ENCODE results near the gene PRPF18.

Gene PRPF18

GRCh38 chr10:13634207-13634606 is 47.4 kb downstream of the PRPF18 start:
- TF ChIP-seq CTCF (conservative IDR thresholded peaks at IDR 0.05; ENCODE audit: control insufficient read depth, insufficient read depth, low read depth, low read length) = no peak
- peak; percentile 49 for DNase-seq (ENCODE audit: low read depth)
- no peak overlapping the region for H3K4me3 ChIP-seq (ENCODE audit: control insufficient read depth, low read depth, low read length)

- peak; percentile 21 for DNase-seq (ENCODE audit: low read depth)
- no peak overlapping the region for H3K4me3 ChIP-seq (ENCODE audit: control insufficient read depth, low read depth, low read length)
- TF ChIP-seq CTCF (conservative IDR thresholded peaks at IDR 0.05; ENCODE audit: control insufficient read depth, insufficient read depth, low read depth, low read length) = no peak
These were observed 50.0 kb downstream of the PRPF18 start for GRCh38 chr10:13636776-13637175.

- no peak for TF ChIP-seq CTCF (conservative IDR thresholded peaks at IDR 0.05; ENCODE audit: control insufficient read depth, insufficient read depth, low read depth, low read length)
- DNase-seq (ENCODE audit: low read depth) = no peak
- H3K4me3 ChIP-seq (ENCODE audit: control insufficient read depth, low read depth, low read length) = no peak overlapping the region
These were observed 50.6 kb downstream of the PRPF18 start for GRCh38 chr10:13637303-13637856.

GRCh38 chr10:13637894-13638293 is 51.1 kb downstream of the PRPF18 start:
- no peak for TF ChIP-seq CTCF (conservative IDR thresholded peaks at IDR 0.05; ENCODE audit: control insufficient read depth, insufficient read depth, low read depth, low read length)
- DNase-seq (ENCODE audit: low read depth) = no peak
- no peak overlapping the region for H3K4me3 ChIP-seq (ENCODE audit: control insufficient read depth, low read depth, low read length)

- no peak overlapping the region for H3K4me3 ChIP-seq (ENCODE audit: control insufficient read depth, low read depth, low read length)
- DNase-seq (ENCODE audit: low read depth) = no peak
- no peak for TF ChIP-seq CTCF (conservative IDR thresholded peaks at IDR 0.05; ENCODE audit: control insufficient read depth, insufficient read depth, low read depth, low read length)
These were observed 55.5 kb downstream of the PRPF18 start for GRCh38 chr10:13642293-13642692.

GRCh38 chr10:13643016-13643415 is 56.3 kb downstream of the PRPF18 start:
- no peak for TF ChIP-seq CTCF (conservative IDR thresholded peaks at IDR 0.05; ENCODE audit: control insufficient read depth, insufficient read depth, low read depth, low read length)
- no peak overlapping the region for H3K4me3 ChIP-seq (ENCODE audit: control insufficient read depth, low read depth, low read length)
- DNase-seq (ENCODE audit: low read depth) = no peak

- no peak for TF ChIP-seq CTCF (conservative IDR thresholded peaks at IDR 0.05; ENCODE audit: control insufficient read depth, insufficient read depth, low read depth, low read length)
- DNase-seq (ENCODE audit: low read depth) = no peak
- H3K4me3 ChIP-seq (ENCODE audit: control insufficient read depth, low read depth, low read length) = no peak overlapping the region
These were observed 58.1 kb downstream of the PRPF18 start for GRCh38 chr10:13644866-13645265.
